Testis (tissue), 2 donors: ENCODE measurements around the gene TCERG1L.

Experiments used
- CTCF ChIP-seq, 3 experiments: fragments of 450-650 bp in 2 of 3; fragments of 200-600 bp in 1 of 3; sonication (generic) in 1 of 3; IDR thresholded peaks; one replicate each; pipeline ENCODE4 v1.5.1; 2016 to 2019; ENCODE audit warnings: antibody characterized with exemption in 3 of 3, mild to moderate bottlenecking in 2 of 3, moderate library complexity in 1 of 3
- POLR2A ChIP-seq: fragments of 450-650 bp; IDR thresholded peaks from one replicate; pipeline ENCODE4 v1.6.1; 2017; ENCODE audit warnings: antibody characterized with exemption, mild to moderate bottlenecking, moderate library complexity

- TF ChIP-seq CTCF (IDR thresholded peaks at IDR 0.05) (no peak), POLR2A (no peak)
These were observed 142.4 kb downstream of the TCERG1L start for GRCh38 chr10:131169146-131169545.
